HEK293 (cell line): ENCODE data around the gene GADD45GIP1.

Experiments
- BCL6B ChIP-seq: fragments of 450-650 bp; formaldehyde crosslinking; IDR thresholded peaks from 2 replicates; pipeline ENCODE4 v1.5.1; 2017; ENCODE audit warnings: missing biosample characterization, missing genetic modification characterization
- FEZF1 ChIP-seq: fragments of 450-650 bp; formaldehyde crosslinking; IDR thresholded peaks from 2 replicates; pipeline ENCODE4 v1.5.1; 2016; ENCODE audit warnings: missing biosample characterization, missing genetic modification characterization
- HOXA7 ChIP-seq: sonication (generic); formaldehyde crosslinking; IDR thresholded peaks from 2 replicates; pipeline ENCODE4 v1.8.1; 2022; ENCODE audit warnings: missing genetic modification reagents, borderline replicate concordance
- HOXC10 ChIP-seq: sonication (generic); formaldehyde crosslinking; IDR thresholded peaks from 2 replicates; pipeline ENCODE4 v1.8.1; 2023; ENCODE audit warnings: mild to moderate bottlenecking, missing genetic modification reagents
- HOXD13 ChIP-seq: sonication (generic); formaldehyde crosslinking; IDR thresholded peaks from 2 replicates; pipeline ENCODE4 v1.8.0; 2022; ENCODE audit warnings: missing genetic modification reagents, borderline replicate concordance
- KLF7 ChIP-seq: fragments of 450-650 bp; formaldehyde crosslinking; IDR thresholded peaks from 2 replicates; pipeline ENCODE4 v1.5.1; 2016; ENCODE audit warnings: missing biosample characterization, missing genetic modification characterization, borderline replicate concordance
- KLF9 ChIP-seq: fragments of 450-650 bp; formaldehyde crosslinking; IDR thresholded peaks from 2 replicates; pipeline ENCODE4 v1.5.1; 2016; ENCODE audit warnings: missing biosample characterization, missing genetic modification characterization, low read depth
- REPIN1 ChIP-seq: fragments of 450-650 bp; formaldehyde crosslinking; IDR thresholded peaks from 2 replicates; pipeline ENCODE4 v1.5.1; 2017; ENCODE audit warnings: missing biosample characterization, missing genetic modification characterization, low read depth
- SP3 ChIP-seq: fragments of 450-650 bp; formaldehyde crosslinking; IDR thresholded peaks from 2 replicates; pipeline ENCODE4 v1.5.1; 2016; ENCODE audit warnings: missing biosample characterization, missing genetic modification characterization
- TCF7L2 ChIP-seq: IDR thresholded peaks from 2 replicates; pipeline ENCODE4 v1.6.1; 2011; ENCODE audit warnings: low read depth, mild to moderate bottlenecking, inconsistent platforms, low read length, moderate library complexity, borderline replicate concordance
- ZIC2 ChIP-seq: fragments of 450-650 bp; formaldehyde crosslinking; IDR thresholded peaks from 2 replicates; pipeline ENCODE4 v1.5.1; 2016; ENCODE audit warnings: missing biosample characterization, missing genetic modification characterization
- ZNF114 ChIP-seq: fragments of 450-650 bp; formaldehyde crosslinking; IDR thresholded peaks from 2 replicates; pipeline ENCODE4 v1.5.0; 2017; ENCODE audit warnings: missing biosample characterization, missing genetic modification characterization
- ZNF157 ChIP-seq: fragments of 450-650 bp; formaldehyde crosslinking; IDR thresholded peaks from 2 replicates; pipeline ENCODE4 v1.5.1; 2016; ENCODE audit warnings: missing biosample characterization, missing genetic modification characterization
- ZNF221 ChIP-seq: fragments of 450-650 bp; formaldehyde crosslinking; IDR thresholded peaks from 2 replicates; pipeline ENCODE4 v1.5.1; 2017; ENCODE audit warnings: missing biosample characterization, missing genetic modification characterization, borderline replicate concordance
- ZNF341 ChIP-seq: fragments of 450-650 bp; formaldehyde crosslinking; IDR thresholded peaks from 2 replicates; pipeline ENCODE4; 2016; ENCODE audit warnings: low read depth, missing biosample characterization, missing genetic modification characterization
- ZNF391 ChIP-seq: fragments of 450-650 bp; formaldehyde crosslinking; IDR thresholded peaks from 2 replicates; pipeline ENCODE4 v1.5.1; 2016; ENCODE audit warnings: low read depth, missing biosample characterization, missing genetic modification characterization, borderline replicate concordance
- ZNF571 ChIP-seq: fragments of 450-650 bp; formaldehyde crosslinking; IDR thresholded peaks from 2 replicates; pipeline ENCODE4 v1.5.0; 2017; ENCODE audit warnings: missing biosample characterization, missing genetic modification characterization
- ZNF624 ChIP-seq: fragments of 450-650 bp; formaldehyde crosslinking; IDR thresholded peaks from 2 replicates; pipeline ENCODE4 v1.5.1; 2017; ENCODE audit warnings: missing biosample characterization, missing genetic modification characterization
- ZNF654 ChIP-seq: fragments of 450-650 bp; formaldehyde crosslinking; IDR thresholded peaks from 2 replicates; pipeline ENCODE4 v1.5.1; 2016; ENCODE audit warnings: low read depth, missing biosample characterization, missing genetic modification characterization
- ZNF664 ChIP-seq: fragments of 450-650 bp; formaldehyde crosslinking; IDR thresholded peaks from 2 replicates; pipeline ENCODE4 v1.5.1; 2016; ENCODE audit warnings: missing biosample characterization, missing genetic modification characterization
- ZNF670 ChIP-seq: fragments of 450-650 bp; formaldehyde crosslinking; IDR thresholded peaks from 2 replicates; pipeline ENCODE4 v1.5.1; 2016; ENCODE audit warnings: missing biosample characterization, missing genetic modification characterization, low read depth
- ZNF692 ChIP-seq: fragments of 450-650 bp; formaldehyde crosslinking; IDR thresholded peaks from 2 replicates; pipeline ENCODE4 v1.5.1; 2016; ENCODE audit warnings: missing biosample characterization, missing genetic modification characterization
- ZNF792 ChIP-seq: fragments of 450-650 bp; formaldehyde crosslinking; IDR thresholded peaks from 2 replicates; pipeline ENCODE4 v1.5.1; 2016; ENCODE audit warnings: missing biosample characterization, missing genetic modification characterization
- ZNF830 ChIP-seq: fragments of 450-650 bp; IDR thresholded peaks from 2 replicates; pipeline ENCODE4 v1.5.0; 2018; ENCODE audit warnings: missing biosample characterization, missing genetic modification characterization, low read depth, mild to moderate bottlenecking, moderate library complexity
- TF ChIP-seq, protein P1 (sequence below): fragments of 450-650 bp; formaldehyde crosslinking; IDR thresholded peaks from 2 replicates; pipeline ENCODE4 v1.5.1; 2016; ENCODE audit warnings: missing biosample characterization, missing genetic modification characterization, borderline replicate concordance
- TF ChIP-seq, protein P2 (sequence below): fragments of 450-650 bp; formaldehyde crosslinking; IDR thresholded peaks from 2 replicates; pipeline ENCODE4 v1.5.1; 2016; ENCODE audit warnings: missing biosample characterization, missing genetic modification characterization, low read depth
- TF ChIP-seq, protein P3 (sequence below): fragments of 450-650 bp; formaldehyde crosslinking; IDR thresholded peaks from 2 replicates; pipeline ENCODE4 v1.5.1; 2016; ENCODE audit warnings: missing biosample characterization, missing genetic modification characterization

GADD45GIP1 gene

GRCh38 chr19:12937927-12938778 lies 18.9 kb downstream of the GADD45GIP1 start, which contains the start of gene CALR (continued):
- TF ChIP-seq BCL6B (tag by site-specific recombination): no peak
- TF ChIP-seq, protein P1, sequence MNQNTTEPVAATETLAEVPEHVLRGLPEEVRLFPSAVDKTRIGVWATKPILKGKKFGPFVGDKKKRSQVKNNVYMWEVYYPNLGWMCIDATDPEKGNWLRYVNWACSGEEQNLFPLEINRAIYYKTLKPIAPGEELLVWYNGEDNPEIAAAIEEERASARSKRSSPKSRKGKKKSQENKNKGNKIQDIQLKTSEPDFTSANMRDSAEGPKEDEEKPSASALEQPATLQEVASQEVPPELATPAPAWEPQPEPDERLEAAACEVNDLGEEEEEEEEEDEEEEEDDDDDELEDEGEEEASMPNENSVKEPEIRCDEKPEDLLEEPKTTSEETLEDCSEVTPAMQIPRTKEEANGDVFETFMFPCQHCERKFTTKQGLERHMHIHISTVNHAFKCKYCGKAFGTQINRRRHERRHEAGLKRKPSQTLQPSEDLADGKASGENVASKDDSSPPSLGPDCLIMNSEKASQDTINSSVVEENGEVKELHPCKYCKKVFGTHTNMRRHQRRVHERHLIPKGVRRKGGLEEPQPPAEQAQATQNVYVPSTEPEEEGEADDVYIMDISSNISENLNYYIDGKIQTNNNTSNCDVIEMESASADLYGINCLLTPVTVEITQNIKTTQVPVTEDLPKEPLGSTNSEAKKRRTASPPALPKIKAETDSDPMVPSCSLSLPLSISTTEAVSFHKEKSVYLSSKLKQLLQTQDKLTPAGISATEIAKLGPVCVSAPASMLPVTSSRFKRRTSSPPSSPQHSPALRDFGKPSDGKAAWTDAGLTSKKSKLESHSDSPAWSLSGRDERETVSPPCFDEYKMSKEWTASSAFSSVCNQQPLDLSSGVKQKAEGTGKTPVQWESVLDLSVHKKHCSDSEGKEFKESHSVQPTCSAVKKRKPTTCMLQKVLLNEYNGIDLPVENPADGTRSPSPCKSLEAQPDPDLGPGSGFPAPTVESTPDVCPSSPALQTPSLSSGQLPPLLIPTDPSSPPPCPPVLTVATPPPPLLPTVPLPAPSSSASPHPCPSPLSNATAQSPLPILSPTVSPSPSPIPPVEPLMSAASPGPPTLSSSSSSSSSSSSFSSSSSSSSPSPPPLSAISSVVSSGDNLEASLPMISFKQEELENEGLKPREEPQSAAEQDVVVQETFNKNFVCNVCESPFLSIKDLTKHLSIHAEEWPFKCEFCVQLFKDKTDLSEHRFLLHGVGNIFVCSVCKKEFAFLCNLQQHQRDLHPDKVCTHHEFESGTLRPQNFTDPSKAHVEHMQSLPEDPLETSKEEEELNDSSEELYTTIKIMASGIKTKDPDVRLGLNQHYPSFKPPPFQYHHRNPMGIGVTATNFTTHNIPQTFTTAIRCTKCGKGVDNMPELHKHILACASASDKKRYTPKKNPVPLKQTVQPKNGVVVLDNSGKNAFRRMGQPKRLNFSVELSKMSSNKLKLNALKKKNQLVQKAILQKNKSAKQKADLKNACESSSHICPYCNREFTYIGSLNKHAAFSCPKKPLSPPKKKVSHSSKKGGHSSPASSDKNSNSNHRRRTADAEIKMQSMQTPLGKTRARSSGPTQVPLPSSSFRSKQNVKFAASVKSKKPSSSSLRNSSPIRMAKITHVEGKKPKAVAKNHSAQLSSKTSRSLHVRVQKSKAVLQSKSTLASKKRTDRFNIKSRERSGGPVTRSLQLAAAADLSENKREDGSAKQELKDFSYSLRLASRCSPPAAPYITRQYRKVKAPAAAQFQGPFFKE (tag by site-specific recombination): no peak
- TF ChIP-seq ZNF157 (tag by site-specific recombination): no peak
- TF ChIP-seq ZNF664: no peak
- TF ChIP-seq KLF7 (tag by site-specific recombination): peak; percentile 55; the same call in 1 of the 2 replicates
- no peak for TF ChIP-seq HOXA7 (CRISPR knock-in tag)
- TF ChIP-seq ZNF830 (tag by site-specific recombination): no peak
- no peak for TF ChIP-seq HOXC10 (CRISPR knock-in tag)
- 0 out of 2 replicates have a peak, but pooled peaks have one; percentile 5 for TF ChIP-seq FEZF1
- peak; percentile 84 for TF ChIP-seq KLF9
- no peak for TF ChIP-seq ZNF670
- TF ChIP-seq ZNF341 (tag by site-specific recombination): no peak; the same call in 1 of the 2 replicates
- TF ChIP-seq, protein P2, sequence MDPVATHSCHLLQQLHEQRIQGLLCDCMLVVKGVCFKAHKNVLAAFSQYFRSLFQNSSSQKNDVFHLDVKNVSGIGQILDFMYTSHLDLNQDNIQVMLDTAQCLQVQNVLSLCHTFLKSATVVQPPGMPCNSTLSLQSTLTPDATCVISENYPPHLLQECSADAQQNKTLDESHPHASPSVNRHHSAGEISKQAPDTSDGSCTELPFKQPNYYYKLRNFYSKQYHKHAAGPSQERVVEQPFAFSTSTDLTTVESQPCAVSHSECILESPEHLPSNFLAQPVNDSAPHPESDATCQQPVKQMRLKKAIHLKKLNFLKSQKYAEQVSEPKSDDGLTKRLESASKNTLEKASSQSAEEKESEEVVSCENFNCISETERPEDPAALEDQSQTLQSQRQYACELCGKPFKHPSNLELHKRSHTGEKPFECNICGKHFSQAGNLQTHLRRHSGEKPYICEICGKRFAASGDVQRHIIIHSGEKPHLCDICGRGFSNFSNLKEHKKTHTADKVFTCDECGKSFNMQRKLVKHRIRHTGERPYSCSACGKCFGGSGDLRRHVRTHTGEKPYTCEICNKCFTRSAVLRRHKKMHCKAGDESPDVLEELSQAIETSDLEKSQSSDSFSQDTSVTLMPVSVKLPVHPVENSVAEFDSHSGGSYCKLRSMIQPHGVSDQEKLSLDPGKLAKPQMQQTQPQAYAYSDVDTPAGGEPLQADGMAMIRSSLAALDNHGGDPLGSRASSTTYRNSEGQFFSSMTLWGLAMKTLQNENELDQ: no peak
- peak; percentile 71 for TF ChIP-seq ZNF692 (tag by site-specific recombination)
- peak; percentile 96; the same call in 1 of the 2 replicates for TF ChIP-seq ZNF391 (tag by site-specific recombination)
- TF ChIP-seq ZNF624 (tag by site-specific recombination): no peak
- peak; percentile 89 for TF ChIP-seq SP3 (tag by site-specific recombination)
- no peak for TF ChIP-seq TCF7L2
- no peak for TF ChIP-seq ZNF654 (tag by site-specific recombination)
- TF ChIP-seq, protein P3, sequence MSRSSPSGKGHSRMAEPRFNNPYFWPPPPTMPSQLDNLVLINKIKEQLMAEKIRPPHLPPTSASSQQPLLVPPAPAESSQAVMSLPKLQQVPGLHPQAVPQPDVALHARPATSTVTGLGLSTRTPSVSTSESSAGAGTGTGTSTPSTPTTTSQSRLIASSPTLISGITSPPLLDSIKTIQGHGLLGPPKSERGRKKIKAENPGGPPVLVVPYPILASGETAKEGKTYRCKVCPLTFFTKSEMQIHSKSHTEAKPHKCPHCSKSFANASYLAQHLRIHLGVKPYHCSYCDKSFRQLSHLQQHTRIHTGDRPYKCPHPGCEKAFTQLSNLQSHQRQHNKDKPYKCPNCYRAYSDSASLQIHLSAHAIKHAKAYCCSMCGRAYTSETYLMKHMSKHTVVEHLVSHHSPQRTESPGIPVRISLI (tag by site-specific recombination): no peak
- TF ChIP-seq REPIN1 (tag by site-specific recombination): no peak
- no peak for TF ChIP-seq ZNF792
- no peak for TF ChIP-seq ZNF571
- no peak for TF ChIP-seq HOXD13
- TF ChIP-seq ZNF221 (tag by site-specific recombination): no peak
- TF ChIP-seq ZNF114 (tag by site-specific recombination): no peak
- TF ChIP-seq ZIC2 (tag by site-specific recombination): peak; percentile 65; the same call in 1 of the 2 replicates
